Loucy (cell line): ENCODE results near the gene DPF3.

Source experiments
- H2AFZ ChIP-seq: fragments of 200-600 bp; sonication (generic); 2 replicates; pipeline ENCODE4 v1.6.0; 2016; ENCODE audit warnings: antibody characterized with exemption, mild to moderate bottlenecking, low read length, moderate library complexity
- H3F3A ChIP-seq: fragments of 200-600 bp; 2 replicates; pipeline ENCODE4 v1.6.0; 2016; ENCODE audit warnings: antibody characterized with exemption, low read depth, mild to moderate bottlenecking
- H3K27me3 ChIP-seq: fragments of 200-600 bp; sonication (generic); 2 replicates; pipeline ENCODE4 v1.6.1; 2014; ENCODE audit warnings: low read length, mild to moderate bottlenecking; ENCODE audit not compliant: insufficient read depth, poor library complexity, severe bottlenecking
- H3K36me3 ChIP-seq: fragments of 200-600 bp; sonication (generic); 2 replicates; pipeline ENCODE4 v1.6.1; 2016; ENCODE audit warnings: low read length; ENCODE audit not compliant: insufficient read depth
- H3K4me1 ChIP-seq: fragments of 200-600 bp; sonication (generic); 2 replicates; pipeline ENCODE4 v1.5.1; 2014; ENCODE audit warnings: low read length, mild to moderate bottlenecking; ENCODE audit not compliant: insufficient read depth, poor library complexity, severe bottlenecking
- H3K4me2 ChIP-seq: fragments of 200-600 bp; sonication (generic); 2 replicates; pipeline ENCODE4 v1.6.0; 2014; ENCODE audit warnings: antibody characterized with exemption, low read length, low read depth, mild to moderate bottlenecking; ENCODE audit not compliant: poor library complexity, severe bottlenecking
- H3K4me3 ChIP-seq: fragments of 200-600 bp; sonication (generic); 2 replicates; pipeline ENCODE4 v1.5.1; 2014; ENCODE audit warnings: low read length, mild to moderate bottlenecking, mixed read lengths; ENCODE audit not compliant: poor library complexity, severe bottlenecking
- H3K79me2 ChIP-seq: fragments of 200-600 bp; sonication (generic); 2 replicates; pipeline ENCODE4 v1.6.1; 2014; ENCODE audit warnings: low read length; ENCODE audit not compliant: insufficient read depth
- H3K9ac ChIP-seq: fragments of 200-600 bp; sonication (generic); 2 replicates; pipeline ENCODE4 v1.6.0; 2014; ENCODE audit warnings: mild to moderate bottlenecking, low read depth, low read length, moderate library complexity; ENCODE audit not compliant: poor library complexity, severe bottlenecking
- H3K9me2 ChIP-seq: fragments of 200-600 bp; sonication (generic); replicated peaks from 2 replicates; pipeline ENCODE4 v1.6.1; 2016; ENCODE audit warnings: low read depth, low read length, mixed read lengths
- H3K9me3 ChIP-seq: fragments of 200-600 bp; sonication (generic); 2 replicates; pipeline ENCODE4 v1.6.1; 2014; ENCODE audit warnings: mild to moderate bottlenecking, antibody characterized with exemption, low read length, low read depth; ENCODE audit not compliant: insufficient read depth
- H4K20me1 ChIP-seq: fragments of 200-600 bp; sonication (generic); 2 replicates; pipeline ENCODE4 v1.6.0; 2014; ENCODE audit warnings: antibody characterized with exemption, low read length, mild to moderate bottlenecking; ENCODE audit not compliant: insufficient read depth, poor library complexity, severe bottlenecking
- EZH2phosphoT487 ChIP-seq: fragments of 200-600 bp; IDR thresholded peaks from 2 replicates; pipeline ENCODE4 v1.6.1; 2018; ENCODE audit warnings: antibody characterized with exemption, mild to moderate bottlenecking, moderate library complexity, borderline replicate concordance
- TF ChIP-seq, protein P1 (sequence below): fragments of 200-600 bp; sonication (generic); conservative IDR thresholded peaks from 2 replicates; pipeline ENCODE4 v1.5.1; 2014; ENCODE audit warnings: mild to moderate bottlenecking, antibody characterized with exemption, low read length

DPF3 gene

DNA sequence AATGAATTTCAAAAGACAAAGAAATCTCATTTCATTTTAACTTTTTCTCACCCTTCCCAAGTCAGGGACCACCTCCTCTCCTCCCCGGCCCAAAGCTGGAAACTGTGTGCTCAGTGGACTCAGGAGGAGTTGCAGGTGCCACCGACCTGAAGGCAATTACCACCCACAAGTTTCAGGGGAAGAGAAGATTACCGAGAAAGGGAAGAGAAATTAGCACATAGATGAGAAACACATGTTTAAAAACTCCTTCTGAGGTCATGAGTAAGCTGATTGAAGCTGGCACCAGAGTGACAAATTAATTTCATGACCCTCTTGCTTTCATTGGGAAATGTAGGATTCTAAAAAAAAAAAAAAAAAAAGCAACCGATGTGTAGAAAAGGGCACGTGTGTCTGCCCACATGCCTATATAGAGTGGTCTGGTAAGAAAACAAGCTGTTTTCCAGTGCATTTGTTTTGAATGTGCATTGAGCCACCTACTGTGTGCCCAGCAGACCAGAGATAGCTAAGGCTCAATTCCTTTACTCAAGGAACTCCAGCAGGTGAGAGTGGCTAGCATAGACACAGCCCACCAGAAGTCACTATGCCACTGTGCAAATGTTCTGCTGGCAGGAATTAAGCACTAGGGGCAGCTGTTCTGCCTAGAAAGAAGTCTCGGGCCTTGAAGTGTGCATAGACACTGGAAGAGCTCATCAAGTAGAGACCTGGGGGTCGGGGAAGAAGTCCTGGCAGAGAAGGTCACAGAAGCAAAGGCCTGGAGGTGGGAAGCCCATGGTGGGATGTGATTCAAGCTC is 30.5 kb downstream of the DPF3 start:
- Histone ChIP-seq H3K9me3 (no peaks in the 10 kb centered on the region), H3K36me3 (peaks cover 24% of the 10 kb centered on the region; the same call in 1 of the 2 replicates), H3K4me1 (peaks cover 30% of the 10 kb centered on the region), H4K20me1 (peaks cover 71% of the 10 kb centered on the region), H3K27me3 (no peaks in the 10 kb centered on the region), H2AFZ (no peak overlapping the region), H3K4me2 (no peak overlapping the region), H3K9ac (no peak overlapping the region), H3K9me2 (no peaks in the 10 kb centered on the region), H3K4me3 (no peak overlapping the region), H3K79me2 (peaks cover 99% of the 10 kb centered on the region), H3F3A (no peaks in the 10 kb centered on the region)
- TF ChIP-seq EZH2phosphoT487 = no peak
- TF ChIP-seq, protein P1, sequence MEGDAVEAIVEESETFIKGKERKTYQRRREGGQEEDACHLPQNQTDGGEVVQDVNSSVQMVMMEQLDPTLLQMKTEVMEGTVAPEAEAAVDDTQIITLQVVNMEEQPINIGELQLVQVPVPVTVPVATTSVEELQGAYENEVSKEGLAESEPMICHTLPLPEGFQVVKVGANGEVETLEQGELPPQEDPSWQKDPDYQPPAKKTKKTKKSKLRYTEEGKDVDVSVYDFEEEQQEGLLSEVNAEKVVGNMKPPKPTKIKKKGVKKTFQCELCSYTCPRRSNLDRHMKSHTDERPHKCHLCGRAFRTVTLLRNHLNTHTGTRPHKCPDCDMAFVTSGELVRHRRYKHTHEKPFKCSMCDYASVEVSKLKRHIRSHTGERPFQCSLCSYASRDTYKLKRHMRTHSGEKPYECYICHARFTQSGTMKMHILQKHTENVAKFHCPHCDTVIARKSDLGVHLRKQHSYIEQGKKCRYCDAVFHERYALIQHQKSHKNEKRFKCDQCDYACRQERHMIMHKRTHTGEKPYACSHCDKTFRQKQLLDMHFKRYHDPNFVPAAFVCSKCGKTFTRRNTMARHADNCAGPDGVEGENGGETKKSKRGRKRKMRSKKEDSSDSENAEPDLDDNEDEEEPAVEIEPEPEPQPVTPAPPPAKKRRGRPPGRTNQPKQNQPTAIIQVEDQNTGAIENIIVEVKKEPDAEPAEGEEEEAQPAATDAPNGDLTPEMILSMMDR = peak; percentile 29

DNA sequence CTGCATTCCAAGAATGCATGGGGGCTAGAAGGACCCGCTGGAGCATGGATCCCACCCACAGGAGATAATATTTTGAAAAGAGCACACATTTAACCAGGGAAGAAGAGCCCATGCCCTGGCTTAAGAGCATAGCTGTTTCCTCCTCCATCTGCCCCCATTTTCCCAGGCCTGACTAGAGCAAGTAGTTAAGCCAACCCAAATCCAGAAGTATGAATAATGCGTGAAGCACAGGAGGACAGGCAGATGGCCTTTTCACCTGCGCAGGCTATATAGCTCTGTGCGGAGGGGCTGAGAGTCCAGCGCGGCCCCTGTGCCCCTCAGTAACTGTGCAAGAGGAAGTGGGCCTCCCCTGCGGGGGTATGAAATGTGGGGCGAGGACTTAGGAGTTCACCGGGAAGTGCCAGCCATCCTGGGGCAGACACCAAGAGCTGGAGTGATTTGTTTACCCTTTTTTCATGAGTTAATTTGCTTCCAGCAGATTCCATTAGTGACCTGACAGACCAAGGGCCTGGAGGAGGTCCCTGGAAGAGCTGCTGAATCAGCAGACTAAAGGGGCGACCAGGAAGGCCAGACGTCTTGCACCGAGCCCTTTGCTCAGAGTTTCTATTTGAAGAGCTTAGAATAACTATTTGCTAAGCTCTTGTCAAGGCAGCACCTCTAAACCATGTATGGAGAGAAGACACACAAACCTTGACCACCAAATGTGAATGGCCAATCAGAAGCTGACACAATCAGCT is 37.2 kb downstream of the DPF3 start:
- Histone ChIP-seq H2AFZ (no peak overlapping the region), H3K9ac (peak overlapping the region; percentile 43), H3K79me2 (peaks cover 100% of the 10 kb centered on the region), H3K4me3 (peak overlapping the region; percentile 9), H3K27me3 (no peaks in the 10 kb centered on the region), H3K9me2 (no peaks in the 10 kb centered on the region), H3K4me1 (peaks cover 80% of the 10 kb centered on the region), H3K9me3 (no peaks in the 10 kb centered on the region), H3K36me3 (peaks cover 15% of the 10 kb centered on the region; the same call in 1 of the 2 replicates), H3K4me2 (peak overlapping the region; percentile 73), H3F3A (0 out of 2 replicates have a peak, but pooled peaks cover 3% of the 10 kb centered on the region), H4K20me1 (peaks cover 49% of the 10 kb centered on the region)
- TF ChIP-seq, protein P1 = no peak
- no peak for TF ChIP-seq EZH2phosphoT487

DNA sequence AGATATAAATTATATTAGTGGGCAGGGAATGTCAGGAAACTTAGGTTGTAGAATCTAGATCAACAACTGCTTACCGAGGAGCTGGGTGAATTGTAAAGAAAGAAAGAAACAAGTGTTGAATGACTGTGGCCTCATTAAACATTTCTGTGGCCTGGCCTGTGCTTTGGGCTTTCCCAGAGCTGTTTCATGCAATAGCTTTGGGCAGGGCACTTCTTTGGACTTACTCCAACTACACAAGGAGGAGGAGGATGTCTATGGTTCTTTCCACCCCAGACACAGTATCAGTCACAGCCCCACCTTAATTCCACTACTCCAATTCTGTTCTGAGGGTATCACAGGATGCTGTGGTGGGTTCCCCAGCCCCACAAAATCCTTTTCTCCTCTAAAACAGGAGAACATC is 38.0 kb downstream of the DPF3 start:
- Histone ChIP-seq H3K9me3 (no peaks in the 10 kb centered on the region), H3K27me3 (no peaks in the 10 kb centered on the region), H3K9ac (peak overlapping the region; percentile 43), H3K4me2 (peak overlapping the region; percentile 73), H3K4me3 (peak overlapping the region; percentile 9), H3K36me3 (peaks cover 15% of the 10 kb centered on the region; the same call in 1 of the 2 replicates), H4K20me1 (peaks cover 46% of the 10 kb centered on the region), H2AFZ (no peak overlapping the region), H3K9me2 (no peaks in the 10 kb centered on the region), H3K4me1 (peaks cover 80% of the 10 kb centered on the region), H3F3A (0 out of 2 replicates have a peak, but pooled peaks cover 4% of the 10 kb centered on the region), H3K79me2 (peaks cover 100% of the 10 kb centered on the region)
- no peak for TF ChIP-seq EZH2phosphoT487
- TF ChIP-seq, protein P1 = no peak
